Rectal smooth muscle tissue (tissue), 1 donor: ENCODE measurements around the gene SLC39A9.
"Not testable (repeated sequence)": the region's sequence is repeated elsewhere in the genome, so short reads cannot be mapped to it uniquely, and the experiment has no call there.

ENCODE experiments used
- H3K27ac ChIP-seq: one replicate; pipeline ENCODE4 v1.7.0; 2013; ENCODE audit warnings: low read depth, low read length, inconsistent platforms
- H3K27me3 ChIP-seq: one replicate; pipeline ENCODE4 v1.7.0; 2013; ENCODE audit warnings: low read length; ENCODE audit not compliant: control insufficient read depth, insufficient read depth
- H3K36me3 ChIP-seq: one replicate; pipeline ENCODE4 v1.7.0; 2013; ENCODE audit warnings: low read length; ENCODE audit not compliant: control insufficient read depth, insufficient read depth
- H3K4me1 ChIP-seq: one replicate; pipeline ENCODE4 v1.7.0; 2013; ENCODE audit warnings: low read length; ENCODE audit not compliant: control insufficient read depth, insufficient read depth
- H3K4me3 ChIP-seq: one replicate; pipeline ENCODE4 v1.7.0; 2013; ENCODE audit warnings: low read length
- H3K9ac ChIP-seq: one replicate; pipeline ENCODE4 v1.7.0; 2013; ENCODE audit warnings: low read length

Gene SLC39A9

DNA sequence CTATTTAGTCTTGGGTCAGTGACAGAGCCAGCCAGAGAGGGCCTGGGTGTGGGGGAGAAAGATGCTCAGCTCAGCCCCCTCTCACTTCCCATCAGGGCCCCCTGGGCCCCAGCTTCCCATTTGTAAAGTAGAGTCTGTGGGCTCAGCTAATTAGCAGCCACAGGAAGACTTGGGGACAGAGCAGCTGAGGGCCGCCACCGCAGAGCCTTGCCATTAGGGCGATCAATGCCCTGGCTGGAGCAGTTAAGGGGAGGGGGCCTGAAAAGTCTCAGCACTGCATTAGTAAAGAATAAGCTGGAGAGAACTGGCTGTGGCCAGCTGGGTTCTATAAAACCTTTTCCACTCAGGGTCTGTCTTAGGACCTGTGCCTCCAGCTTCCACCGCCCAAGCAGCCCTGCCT lies 88.7 kb downstream of the SLC39A9 start:
- Histone ChIP-seq H3K4me1 (peaks cover 2% of the 10 kb centered on the region), H3K36me3 (no peaks in the 10 kb centered on the region), H3K27ac (no peak overlapping the region), H3K27me3 (peaks cover 31% of the 10 kb centered on the region), H3K9ac (no peak overlapping the region), H3K4me3 (no peak overlapping the region)

DNA sequence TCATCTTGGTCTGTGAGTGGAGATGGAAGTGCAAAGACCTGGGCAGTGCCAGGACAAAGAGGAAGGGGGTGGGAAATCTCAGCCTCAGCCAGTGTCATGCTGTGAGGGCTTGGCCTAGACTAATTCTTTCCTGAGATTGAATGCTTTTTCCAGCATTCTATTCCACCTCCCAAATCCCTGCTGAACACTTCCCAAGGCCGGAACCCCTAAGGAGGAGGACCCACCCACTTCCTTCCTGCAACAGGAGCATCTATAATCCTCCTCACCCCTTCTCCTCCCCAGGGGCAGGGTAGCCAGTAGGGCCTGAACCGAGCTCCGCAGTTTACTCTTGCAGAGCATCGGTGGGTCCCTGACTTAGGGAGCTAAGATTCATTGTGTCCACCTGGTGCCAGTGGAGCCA lies 89.3 kb downstream of the SLC39A9 start:
- H3K4me3 ChIP-seq = no peak overlapping the region
- no peak overlapping the region for H3K27ac ChIP-seq
- no peak overlapping the region for H3K9ac ChIP-seq
- peaks cover 31% of the 10 kb centered on the region for H3K27me3 ChIP-seq
- H3K36me3 ChIP-seq = no peaks in the 10 kb centered on the region
- H3K4me1 ChIP-seq = peaks cover 2% of the 10 kb centered on the region

DNA sequence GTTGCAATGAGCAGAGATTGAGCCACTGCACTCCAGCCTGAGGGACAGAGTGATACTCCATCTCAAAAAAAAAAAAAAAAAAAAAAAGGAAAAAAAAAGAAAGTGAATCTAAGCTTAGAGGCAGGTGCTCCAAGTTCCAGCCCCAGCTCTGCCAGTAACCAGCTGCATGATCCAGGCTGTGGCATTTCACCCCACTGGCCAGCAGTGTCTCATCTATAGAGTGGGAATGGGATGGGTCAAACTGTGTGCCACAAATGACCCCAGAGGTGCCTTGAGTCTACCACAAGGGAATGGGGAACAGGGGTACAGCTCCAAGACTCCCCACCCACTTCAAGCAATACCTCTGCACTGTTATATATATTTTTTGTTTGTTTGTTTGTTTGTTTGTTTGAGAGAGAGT lies 91.0 kb downstream of the SLC39A9 start:
- peaks cover 18% of the 10 kb centered on the region for H3K27me3 ChIP-seq
- H3K36me3 ChIP-seq = no peaks in the 10 kb centered on the region
- H3K4me3 ChIP-seq = no peak overlapping the region
- no peak overlapping the region for H3K9ac ChIP-seq
- no peak overlapping the region for H3K27ac ChIP-seq
- no peaks in the 10 kb centered on the region for H3K4me1 ChIP-seq

DNA sequence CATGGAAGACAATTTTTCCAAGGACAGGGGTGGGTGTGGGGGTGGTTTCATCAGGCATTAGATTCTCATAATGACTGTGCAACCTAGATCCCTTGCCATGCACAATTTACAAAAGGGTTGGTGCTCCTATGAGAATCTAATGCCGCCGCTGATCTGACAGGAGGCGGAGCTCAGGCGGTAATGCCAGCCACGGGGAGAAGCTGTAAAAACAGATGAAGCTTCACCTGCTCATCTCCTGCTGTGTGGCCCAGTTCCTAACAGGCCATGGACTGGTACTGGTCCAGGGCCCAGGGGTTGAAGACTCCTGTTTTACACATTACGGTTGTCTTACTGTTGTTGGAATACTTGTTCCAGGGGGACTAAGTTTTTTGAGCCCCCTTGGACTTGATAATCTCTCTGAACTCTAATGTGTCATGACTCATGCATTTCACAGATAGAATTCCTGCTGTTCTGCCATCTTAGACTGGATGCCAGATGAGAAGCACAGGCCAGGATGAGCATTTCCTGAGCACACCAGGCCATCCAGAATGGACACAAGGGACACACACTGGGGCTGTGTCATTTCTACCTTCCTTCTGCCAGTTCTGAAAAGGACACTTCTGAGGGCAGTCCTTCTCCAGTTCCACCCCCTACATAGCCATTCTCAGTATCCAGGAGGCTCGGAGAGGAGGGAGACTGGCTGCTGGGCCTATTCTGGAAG lies 91.9 kb downstream of the SLC39A9 start:
- Histone ChIP-seq H3K27ac (no peak overlapping the region), H3K4me3 (no peak overlapping the region), H3K36me3 (no peaks in the 10 kb centered on the region), H3K27me3 (peaks cover 10% of the 10 kb centered on the region), H3K4me1 (no peaks in the 10 kb centered on the region), H3K9ac (no peak overlapping the region)

DNA sequence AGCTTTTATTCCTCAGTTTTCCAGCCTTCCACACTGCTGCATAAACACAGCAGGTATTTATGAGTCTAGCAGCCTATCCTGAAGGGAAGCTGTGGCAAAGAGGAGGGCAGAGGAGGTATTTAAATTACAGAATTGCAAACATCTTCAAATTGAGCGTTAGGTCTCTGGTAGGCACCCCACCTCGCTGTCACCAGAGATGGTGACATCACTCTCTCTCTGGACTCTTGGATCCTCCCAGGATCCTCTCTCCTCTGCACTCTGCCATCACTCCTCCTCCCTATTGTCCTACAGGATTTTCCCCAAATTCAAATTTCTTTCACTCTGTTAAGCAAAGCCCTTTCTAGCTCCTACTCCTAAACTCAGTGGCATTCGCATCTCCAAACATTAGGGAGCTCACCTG lies 92.7 kb downstream of the SLC39A9 start:
- H3K4me1 ChIP-seq = no peaks in the 10 kb centered on the region

DNA sequence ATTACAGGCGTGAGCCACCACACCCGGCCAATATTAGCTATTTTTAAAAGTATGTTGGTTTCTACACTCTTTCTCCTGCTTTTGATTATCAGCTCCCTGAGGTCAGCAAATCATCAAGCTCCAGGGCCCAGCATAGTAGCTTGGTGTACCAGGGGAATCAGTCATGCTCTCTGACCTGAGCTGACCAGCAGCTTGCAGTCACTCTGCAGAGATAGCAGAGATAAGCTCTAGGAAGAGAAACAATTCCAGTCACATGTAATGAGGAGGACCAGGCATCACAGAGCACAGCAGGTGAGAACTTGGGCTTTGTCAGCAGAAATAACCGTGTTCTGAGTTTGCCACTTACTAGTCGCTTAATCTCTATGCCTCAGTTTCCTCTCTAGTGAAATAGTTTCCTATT lies 94.5 kb downstream of the SLC39A9 start:
- H3K27me3 ChIP-seq = no peaks in the 10 kb centered on the region
- no peaks in the 10 kb centered on the region for H3K36me3 ChIP-seq
- no peaks in the 10 kb centered on the region for H3K4me1 ChIP-seq
- H3K9ac ChIP-seq = no peak overlapping the region
- H3K27ac ChIP-seq = no peak overlapping the region
- H3K4me3 ChIP-seq = no peak overlapping the region

More for the DNA sequence above, 92.7 kb downstream of the SLC39A9 start:
- no peak overlapping the region for H3K4me3 ChIP-seq
- no peak overlapping the region for H3K27ac ChIP-seq
- H3K36me3 ChIP-seq = no peaks in the 10 kb centered on the region
- peaks cover 6% of the 10 kb centered on the region for H3K27me3 ChIP-seq
- H3K9ac ChIP-seq = no peak overlapping the region

DNA sequence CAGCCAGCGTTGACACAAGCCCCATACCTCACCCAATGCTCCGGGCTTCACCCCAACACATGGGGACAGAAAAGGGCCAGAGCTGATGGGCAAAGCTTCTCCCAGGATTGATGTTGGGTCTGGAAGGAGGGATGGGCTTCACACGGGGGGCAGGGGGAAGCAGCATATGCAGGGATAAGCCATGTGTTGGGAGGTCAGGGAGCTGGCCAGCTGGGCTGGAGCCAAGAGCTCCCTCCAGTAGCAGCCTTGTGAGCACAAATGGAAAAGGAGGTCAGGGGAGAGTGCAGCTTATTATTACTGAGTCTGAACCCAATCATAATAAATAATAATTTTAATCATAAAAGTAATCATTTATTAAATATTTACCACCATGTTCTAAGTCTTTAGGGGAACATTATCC lies 95.3 kb downstream of the SLC39A9 start:
- H3K4me3 ChIP-seq = no peak overlapping the region
- H3K9ac ChIP-seq = no peak overlapping the region
- no peaks in the 10 kb centered on the region for H3K36me3 ChIP-seq
- no peak overlapping the region for H3K27ac ChIP-seq
- H3K4me1 ChIP-seq = no peaks in the 10 kb centered on the region
- H3K27me3 ChIP-seq = no peaks in the 10 kb centered on the region

DNA sequence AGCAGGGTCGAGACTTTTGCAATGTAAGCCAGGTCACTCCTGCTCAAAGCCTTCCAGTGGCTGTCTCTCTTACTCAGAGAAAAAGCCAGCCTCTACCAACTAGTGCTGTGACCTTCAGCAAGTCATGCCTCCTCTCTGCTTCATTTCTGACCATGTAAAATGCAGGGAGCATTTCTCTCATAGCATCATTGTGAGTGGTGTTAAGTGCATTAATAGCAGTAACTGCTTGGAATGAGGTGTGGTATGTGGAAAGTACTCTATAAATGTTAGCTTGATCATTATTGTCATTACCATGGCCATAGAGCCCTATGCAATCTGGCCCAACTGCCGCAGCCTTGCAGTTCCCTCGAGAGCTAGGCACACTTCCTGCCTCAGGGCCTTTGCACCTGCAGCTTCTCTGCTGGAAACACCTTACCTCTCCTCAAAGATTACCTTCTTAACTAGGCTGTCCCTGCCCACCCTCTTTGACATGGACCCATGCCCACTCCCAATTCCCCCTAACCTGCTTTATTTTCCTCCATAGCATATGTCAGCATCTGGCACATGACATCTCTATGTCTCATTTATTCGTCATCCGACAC lies 96.9 kb downstream of the SLC39A9 start:
- Histone ChIP-seq H3K36me3 (no peaks in the 10 kb centered on the region), H3K4me1 (no peaks in the 10 kb centered on the region), H3K27me3 (no peaks in the 10 kb centered on the region), H3K27ac (no peak overlapping the region), H3K4me3 (no peak overlapping the region), H3K9ac (no peak overlapping the region)

DNA sequence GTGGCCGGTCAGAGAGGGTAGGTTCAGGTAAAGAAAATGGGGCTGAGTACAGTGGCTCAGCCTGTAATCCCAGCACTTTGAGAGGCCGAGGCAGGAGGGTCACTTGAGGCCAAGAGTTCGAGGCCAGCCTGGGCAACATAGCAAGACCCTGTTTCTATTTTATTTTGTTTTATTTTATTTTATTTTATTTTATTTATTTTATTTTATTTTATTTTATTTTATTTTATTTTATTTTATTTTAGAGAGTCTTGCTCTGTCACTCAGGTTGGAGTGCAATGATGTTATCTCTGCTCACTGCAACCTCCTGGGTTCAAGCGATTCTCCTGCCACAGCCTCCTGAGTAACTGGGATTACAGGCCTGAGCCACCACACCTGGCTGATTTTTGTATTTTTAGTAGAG lies 99.4 kb downstream of the SLC39A9 start:
- not testable (repeated sequence) for H3K9ac ChIP-seq, H3K27ac ChIP-seq, H3K36me3 ChIP-seq

DNA sequence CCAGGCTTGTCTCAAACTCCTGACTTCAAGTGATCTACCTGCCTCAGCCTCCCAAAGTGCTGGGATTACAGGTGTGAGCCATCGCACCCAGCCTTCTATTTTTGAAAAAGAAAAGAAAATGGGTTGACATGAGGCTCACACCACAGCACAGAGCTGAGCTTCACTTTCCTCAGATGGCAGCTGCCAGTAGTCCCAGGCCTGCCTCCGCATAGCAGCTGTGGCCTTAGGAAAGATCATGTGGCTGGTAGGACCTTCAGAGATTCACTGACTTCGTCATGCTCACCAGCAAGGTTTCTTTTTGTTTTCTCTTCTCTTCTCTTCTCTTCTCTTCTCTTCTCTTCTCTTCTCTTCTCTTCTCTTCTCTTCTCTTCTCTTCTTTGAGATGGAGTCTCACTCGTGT lies 99.8 kb downstream of the SLC39A9 start:
- H3K36me3 ChIP-seq, H3K27ac ChIP-seq, H3K4me1 ChIP-seq, H3K4me3 ChIP-seq, H3K9ac ChIP-seq, H3K27me3 ChIP-seq: not testable (repeated sequence)

More for the DNA sequence above, 99.4 kb downstream of the SLC39A9 start:
- not testable (repeated sequence) for H3K4me1 ChIP-seq, H3K4me3 ChIP-seq, H3K27me3 ChIP-seq

DNA sequence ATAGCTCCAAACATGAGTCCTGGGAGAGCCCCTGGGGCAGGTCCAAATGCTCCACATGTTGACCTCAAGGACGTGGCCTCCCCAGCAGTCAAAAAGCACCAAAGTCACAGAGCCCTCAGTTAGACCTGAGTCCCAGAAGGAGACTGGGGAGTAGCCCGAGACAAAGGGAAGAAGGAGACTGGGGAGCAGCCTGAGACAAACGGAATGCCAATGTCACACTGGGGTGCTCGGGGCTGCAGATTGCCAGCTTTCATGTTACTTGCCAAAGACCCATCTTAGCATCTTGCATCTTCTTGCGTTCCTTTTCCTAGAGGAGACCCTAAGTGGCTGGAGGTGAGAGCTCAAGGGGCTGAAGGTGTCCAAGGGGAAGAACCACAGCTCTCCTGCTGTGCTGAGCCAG lies 100.9 kb downstream of the SLC39A9 start:
- H3K27ac ChIP-seq = no peak overlapping the region
- H3K27me3 ChIP-seq = no peaks in the 10 kb centered on the region
- H3K4me1 ChIP-seq = peaks cover 8% of the 10 kb centered on the region
- H3K36me3 ChIP-seq = no peaks in the 10 kb centered on the region
- no peak overlapping the region for H3K4me3 ChIP-seq
- no peak overlapping the region for H3K9ac ChIP-seq

DNA sequence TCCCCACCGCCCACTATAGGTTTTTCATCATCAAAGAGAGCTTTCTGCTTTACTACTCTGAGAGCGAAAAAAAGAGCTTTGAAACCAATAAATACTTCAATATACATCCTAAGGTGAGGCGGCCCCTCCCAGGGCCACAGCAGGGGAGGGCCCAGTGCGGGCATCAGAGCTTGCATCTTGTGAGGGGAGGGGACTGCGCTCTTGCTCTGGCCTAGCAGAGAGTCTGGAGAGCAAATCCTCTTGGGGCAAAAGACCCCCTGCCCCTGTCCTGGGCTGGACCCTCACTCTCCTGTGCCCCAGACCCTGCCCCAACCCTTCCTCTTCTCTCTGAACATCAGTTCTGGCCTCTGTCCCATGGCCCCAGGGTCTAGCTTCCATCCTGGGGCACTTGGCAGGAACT lies 101.6 kb downstream of the SLC39A9 start:
- Histone ChIP-seq H3K4me1 (peaks cover 8% of the 10 kb centered on the region), H3K27ac (no peak overlapping the region), H3K36me3 (no peaks in the 10 kb centered on the region), H3K27me3 (no peaks in the 10 kb centered on the region), H3K9ac (no peak overlapping the region), H3K4me3 (no peak overlapping the region)

DNA sequence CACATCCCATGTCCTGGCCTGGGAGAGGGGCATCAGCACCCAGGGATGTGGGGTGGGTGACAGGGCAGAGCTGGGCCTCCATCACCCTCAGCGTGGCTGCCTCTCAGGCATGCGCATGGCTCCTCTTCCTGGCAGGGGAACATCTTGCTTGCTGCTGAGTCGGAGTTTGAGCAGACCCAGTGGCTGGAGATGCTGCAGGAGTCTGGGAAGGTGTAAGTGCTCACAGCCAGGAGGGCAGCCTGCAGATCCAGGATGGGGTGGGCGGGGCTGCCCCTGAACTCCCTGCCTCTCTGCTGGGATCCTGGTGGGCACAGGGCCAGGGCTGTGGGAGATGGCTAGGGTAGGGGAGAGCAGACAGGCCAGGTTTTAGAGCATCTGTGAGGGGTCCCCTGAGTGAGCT lies 102.2 kb downstream of the SLC39A9 start:
- H3K9ac ChIP-seq = no peak overlapping the region
- H3K36me3 ChIP-seq = no peaks in the 10 kb centered on the region
- H3K4me3 ChIP-seq = no peak overlapping the region
- no peaks in the 10 kb centered on the region for H3K27me3 ChIP-seq
- no peak overlapping the region for H3K27ac ChIP-seq
- peaks cover 8% of the 10 kb centered on the region for H3K4me1 ChIP-seq
